ENCODE data around the gene HMCN2.

Gene HMCN2

DNA sequence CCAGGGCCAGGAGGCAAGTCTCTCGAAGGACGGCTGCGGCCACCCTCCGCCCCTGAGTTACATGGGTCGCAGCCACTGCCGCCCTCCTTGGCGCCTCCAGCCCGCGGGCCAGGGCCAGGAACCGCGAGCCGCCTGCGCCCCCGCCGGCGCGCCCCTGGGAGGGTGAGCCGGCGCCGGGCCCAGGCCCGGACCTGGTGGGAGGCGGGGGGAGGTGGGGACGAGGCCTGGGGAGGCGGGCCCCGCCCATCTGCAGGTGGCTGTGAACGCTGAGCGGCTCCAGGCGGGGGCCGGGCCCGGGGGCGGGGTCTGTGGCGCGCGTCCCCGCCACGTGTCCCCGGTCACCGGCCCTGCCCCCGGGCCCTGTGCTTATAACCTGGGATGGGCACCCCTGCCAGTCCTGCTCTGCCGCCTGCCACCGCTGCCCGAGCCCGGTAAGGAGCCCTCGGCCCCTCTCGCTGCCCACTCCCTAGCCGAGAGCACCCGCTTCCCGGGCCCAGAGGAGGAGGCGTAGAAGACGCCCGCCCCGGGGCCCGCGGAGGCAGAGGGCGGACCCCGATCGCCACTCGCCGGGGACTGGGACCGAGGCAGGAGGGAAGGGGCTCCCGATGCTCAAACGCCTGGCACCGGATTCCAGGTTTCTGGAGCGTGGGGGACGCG, 179.1 kb downstream of the HMCN2 start, which contains the start of gene ASS1:
Gene ASS1 (plus strand): TSS at position 397 of the 657 bp plus-strand sequence. CDS start 7,268 bp downstream, outside the sequence.
- peaks cover 28% of the 10 kb centered on the region for H3K27me3 Mint-ChIP-seq (ENCODE audit: low read depth, poor library complexity)
- DNase-seq: peak; percentile 81
- peaks cover 24% of the 10 kb centered on the region for H3K9me3 Mint-ChIP-seq
- H3K36me3 Mint-ChIP-seq (ENCODE audit: low read depth): peaks cover 12% of the 10 kb centered on the region
- H3K4me3 Mint-ChIP-seq: peak within 1 kb of the TSS; percentile 82
- peaks cover 29% of the 10 kb centered on the region for H3K4me1 Mint-ChIP-seq
- TF ChIP-seq, protein P1, sequence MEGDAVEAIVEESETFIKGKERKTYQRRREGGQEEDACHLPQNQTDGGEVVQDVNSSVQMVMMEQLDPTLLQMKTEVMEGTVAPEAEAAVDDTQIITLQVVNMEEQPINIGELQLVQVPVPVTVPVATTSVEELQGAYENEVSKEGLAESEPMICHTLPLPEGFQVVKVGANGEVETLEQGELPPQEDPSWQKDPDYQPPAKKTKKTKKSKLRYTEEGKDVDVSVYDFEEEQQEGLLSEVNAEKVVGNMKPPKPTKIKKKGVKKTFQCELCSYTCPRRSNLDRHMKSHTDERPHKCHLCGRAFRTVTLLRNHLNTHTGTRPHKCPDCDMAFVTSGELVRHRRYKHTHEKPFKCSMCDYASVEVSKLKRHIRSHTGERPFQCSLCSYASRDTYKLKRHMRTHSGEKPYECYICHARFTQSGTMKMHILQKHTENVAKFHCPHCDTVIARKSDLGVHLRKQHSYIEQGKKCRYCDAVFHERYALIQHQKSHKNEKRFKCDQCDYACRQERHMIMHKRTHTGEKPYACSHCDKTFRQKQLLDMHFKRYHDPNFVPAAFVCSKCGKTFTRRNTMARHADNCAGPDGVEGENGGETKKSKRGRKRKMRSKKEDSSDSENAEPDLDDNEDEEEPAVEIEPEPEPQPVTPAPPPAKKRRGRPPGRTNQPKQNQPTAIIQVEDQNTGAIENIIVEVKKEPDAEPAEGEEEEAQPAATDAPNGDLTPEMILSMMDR (IDR thresholded peaks at IDR 0.05): no peak
- H3K27ac Mint-ChIP-seq: peak within 1 kb of the TSS; percentile 40

DNA sequence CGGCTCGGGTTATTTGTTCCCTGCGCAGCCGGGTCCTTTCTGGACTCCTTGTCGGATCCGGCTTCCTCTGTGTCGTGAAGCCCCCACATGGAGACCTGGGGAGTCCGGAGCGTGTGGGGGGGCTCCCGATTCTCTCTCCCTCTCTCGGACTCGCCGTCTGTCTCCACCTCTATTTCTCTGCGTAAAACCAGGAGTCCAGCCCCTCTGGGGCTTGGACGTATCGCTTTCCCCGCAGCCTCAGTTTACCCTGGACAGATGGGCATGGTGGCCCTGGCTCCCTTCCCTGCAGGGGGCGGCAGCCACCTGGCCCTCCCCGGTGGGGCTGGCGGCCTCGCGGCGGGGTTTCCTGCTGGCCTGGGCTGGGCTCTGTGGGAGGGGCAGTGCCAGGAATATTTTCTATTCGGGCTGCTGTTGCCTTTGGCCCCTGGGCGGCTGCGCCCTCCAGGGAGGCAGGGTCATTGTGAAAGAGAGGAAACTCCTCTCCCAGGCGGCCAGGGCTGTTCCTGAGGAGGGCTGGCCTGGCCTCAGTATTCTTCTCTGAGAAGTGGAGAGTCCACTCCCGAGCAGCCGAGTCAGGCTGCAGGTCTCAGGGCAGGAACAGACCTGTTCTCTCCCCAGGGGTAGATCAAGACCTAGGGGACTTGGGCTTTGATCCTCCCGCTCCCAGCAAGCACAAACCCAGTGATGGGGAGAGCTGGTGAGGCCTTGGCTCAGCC, 179.9 kb downstream of the HMCN2 start:
- TF ChIP-seq, protein P1 (IDR thresholded peaks at IDR 0.05): no peak
- peaks cover 32% of the 10 kb centered on the region for H3K4me1 Mint-ChIP-seq
- H3K27me3 Mint-ChIP-seq (ENCODE audit: low read depth, poor library complexity): peaks cover 29% of the 10 kb centered on the region
- H3K27ac Mint-ChIP-seq: peak overlapping the region; percentile 40
- H3K9me3 Mint-ChIP-seq: peaks cover 17% of the 10 kb centered on the region
- H3K36me3 Mint-ChIP-seq (ENCODE audit: low read depth): peaks cover 11% of the 10 kb centered on the region
- H3K4me3 Mint-ChIP-seq: peak overlapping the region; percentile 82
- DNase-seq: no peak

GRCh38 chr9:130446101-130446861, 180.7 kb downstream of the HMCN2 start:
- peaks cover 11% of the 10 kb centered on the region for H3K9me3 Mint-ChIP-seq
- peaks cover 29% of the 10 kb centered on the region for H3K27me3 Mint-ChIP-seq (ENCODE audit: low read depth, poor library complexity)
- peaks cover 37% of the 10 kb centered on the region for H3K4me1 Mint-ChIP-seq
- H3K36me3 Mint-ChIP-seq (ENCODE audit: low read depth): peaks cover 9% of the 10 kb centered on the region
- DNase-seq: peak; percentile 46
- H3K27ac Mint-ChIP-seq: peak overlapping the region; percentile 40
- peak overlapping the region; percentile 82 for H3K4me3 Mint-ChIP-seq
- TF ChIP-seq, protein P1 (IDR thresholded peaks at IDR 0.05): no peak

GRCh38 chr9:130447193-130447816, 181.7 kb downstream of the HMCN2 start:
- peaks cover under 1% of the 10 kb centered on the region for H3K9me3 Mint-ChIP-seq
- H3K27me3 Mint-ChIP-seq (ENCODE audit: low read depth, poor library complexity): peaks cover 26% of the 10 kb centered on the region
- no peak overlapping the region for H3K4me3 Mint-ChIP-seq
- no peak for DNase-seq
- TF ChIP-seq, protein P1 (IDR thresholded peaks at IDR 0.05): no peak
- H3K36me3 Mint-ChIP-seq (ENCODE audit: low read depth): no peaks in the 10 kb centered on the region
- H3K27ac Mint-ChIP-seq: no peak overlapping the region
- peaks cover 45% of the 10 kb centered on the region for H3K4me1 Mint-ChIP-seq

GRCh38 chr9:130448035-130448624, 182.6 kb downstream of the HMCN2 start:
- Mint-ChIP-seq H3K9me3 (no peaks in the 10 kb centered on the region), H3K36me3 (ENCODE audit: low read depth) (no peaks in the 10 kb centered on the region), H3K4me1 (peaks cover 46% of the 10 kb centered on the region), H3K4me3 (no peak overlapping the region), H3K27me3 (ENCODE audit: low read depth, poor library complexity) (peaks cover 24% of the 10 kb centered on the region), H3K27ac (no peak overlapping the region)
- TF ChIP-seq, protein P1 (IDR thresholded peaks at IDR 0.05): no peak
- no peak for DNase-seq

Data from nephron progenitor cell (in vitro differentiated cells).